A673 (cell line): ENCODE data around the gene NXPH3. TPM values are rescaled to one million over a fixed set of nuclear protein-coding genes. Genes with fewer than 3 reads are reported as not detected.

Experiments
- BruUV-seq: library from RNA; stranded (reverse); fragments of 400-500 nt; replicated peaks from 2 replicates; lab custom pipeline; 2021; lab: Mats Ljungman, UMichigan
- CTCF ChIA-PET: fragments of 300-600 bp; sonication (Branson Sonifier 250); formaldehyde crosslinking; loops from one replicate; lab custom pipeline; 2022; ENCODE audit warnings: antibody characterized with exemption; lab: Charles Lee
- POLR2A ChIA-PET: fragments of 300-600 bp; sonication (Branson Sonifier 250); formaldehyde crosslinking; loops from one replicate; lab custom pipeline; 2022; ENCODE audit warnings: antibody characterized with exemption; ENCODE audit not compliant: low non-redundant PET; lab: Charles Lee
- DNase-seq: peaks from one replicate; pipeline ENCODE4 v3.0.0-alpha.2; 2015; ENCODE audit warnings: low spot score
- H3K27ac ChIP-seq: fragments of 200-600 bp; sonication (generic); 2 replicates; pipeline ENCODE4 v1.5.1; 2016; ENCODE audit warnings: mixed run types, low read depth, mild to moderate bottlenecking, mixed read lengths, antibody characterized with exemption, low read length; ENCODE audit not compliant: poor library complexity, severe bottlenecking
- H3K27me3 ChIP-seq: fragments of 200-600 bp; sonication (generic); replicated peaks from 2 replicates; pipeline ENCODE4 v1.6.1; 2017; ENCODE audit warnings: mixed run types, low read depth, mild to moderate bottlenecking, mixed read lengths, antibody characterized with exemption, low read length; ENCODE audit not compliant: insufficient read depth, poor library complexity
- H3K36me3 ChIP-seq: fragments of 200-600 bp; sonication (generic); 2 replicates; pipeline ENCODE4 v1.6.1; 2016; ENCODE audit warnings: mixed run types, mild to moderate bottlenecking, mixed read lengths, antibody characterized with exemption, low read length; ENCODE audit not compliant: insufficient read depth, poor library complexity, severe bottlenecking
- H3K4me1 ChIP-seq: fragments of 200-600 bp; sonication (generic); 2 replicates; pipeline ENCODE4 v1.6.1; 2017; ENCODE audit warnings: mixed run types, mild to moderate bottlenecking, mixed read lengths, antibody characterized with exemption, low read length; ENCODE audit not compliant: insufficient read depth, poor library complexity, severe bottlenecking
- H3K4me3 ChIP-seq: fragments of 200-600 bp; sonication (generic); 2 replicates; pipeline ENCODE4 v1.5.1; 2016; ENCODE audit warnings: low read depth, mixed run types, mild to moderate bottlenecking, mixed read lengths, low read length; ENCODE audit not compliant: poor library complexity, severe bottlenecking
- H3K9me3 ChIP-seq: fragments of 200-600 bp; sonication (generic); 2 replicates; pipeline ENCODE4 v1.6.1; 2016; ENCODE audit warnings: mixed run types, low read depth, mild to moderate bottlenecking, mixed read lengths, antibody characterized with exemption, low read length; ENCODE audit not compliant: poor library complexity, severe bottlenecking
- EZH2 ChIP-seq: fragments of 200-600 bp; sonication (generic); IDR thresholded peaks from 2 replicates; pipeline ENCODE4 v1.6.1; 2017; ENCODE audit warnings: borderline replicate concordance, low read depth, mild to moderate bottlenecking, mixed read lengths, antibody characterized with exemption, low read length; ENCODE audit not compliant: poor library complexity, severe bottlenecking
- intact Hi-C: fragments of 100-400 bp; cut with micrococcal nuclease; formaldehyde crosslinking; loops from one replicate; pipeline ENCODE4 v1.10.0; 2022; ENCODE audit not compliant: unreplicated experiment
- total RNA-seq: library from RNA; stranded (reverse); gene quantifications from 2 replicates; pipeline ENCODE4 v1.2.3, GENCODE V29; 2021
- TF ChIP-seq, protein P1 (sequence below): fragments of 300-800, 200-600 bp; sonication (generic); conservative IDR thresholded peaks from 2 replicates; pipeline ENCODE4 v1.5.1; 2017; ENCODE audit warnings: low read depth, mild to moderate bottlenecking, antibody characterized with exemption, low read length, moderate library complexity, mixed read lengths

The NXPH3 gene
- total RNA-seq, 1 experiment from 2014 or later = 0.21 TPM

DNA sequence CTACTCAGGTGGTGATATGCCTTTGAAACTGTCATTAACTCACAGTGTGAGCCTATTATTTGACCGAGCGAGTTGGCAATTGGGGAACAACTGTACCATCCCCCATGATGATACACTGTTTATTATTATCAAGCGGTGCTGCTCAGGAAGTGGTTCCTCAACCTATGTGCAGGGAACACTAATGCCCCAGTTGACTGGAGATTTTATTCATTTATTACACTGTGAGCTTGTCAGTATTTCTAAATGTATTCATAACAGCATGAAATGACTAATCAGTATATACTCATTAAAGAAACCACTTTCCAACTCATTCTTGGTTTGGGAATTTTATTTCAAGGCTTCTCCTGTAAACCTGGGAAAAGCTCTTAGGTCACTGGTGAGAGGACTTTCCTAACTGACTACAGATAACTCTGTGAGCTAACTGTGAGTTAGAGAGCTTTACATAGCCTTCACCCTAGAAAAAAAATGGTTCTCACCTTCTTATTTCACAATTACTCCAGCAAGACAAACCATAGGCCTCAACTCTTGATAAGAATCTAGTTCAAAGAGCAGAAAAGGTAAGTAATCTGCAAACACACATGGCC is 42.4 kb downstream of the NXPH3 start:
- Histone ChIP-seq H3K27ac (no peak overlapping the region), H3K4me1 (peaks cover 11% of the 10 kb centered on the region), H3K4me3 (no peak overlapping the region), H3K9me3 (no peaks in the 10 kb centered on the region), H3K36me3 (peaks cover 22% of the 10 kb centered on the region), H3K27me3 (no peaks in the 10 kb centered on the region)
- no peak for DNase-seq
- TF ChIP-seq, protein P1, sequence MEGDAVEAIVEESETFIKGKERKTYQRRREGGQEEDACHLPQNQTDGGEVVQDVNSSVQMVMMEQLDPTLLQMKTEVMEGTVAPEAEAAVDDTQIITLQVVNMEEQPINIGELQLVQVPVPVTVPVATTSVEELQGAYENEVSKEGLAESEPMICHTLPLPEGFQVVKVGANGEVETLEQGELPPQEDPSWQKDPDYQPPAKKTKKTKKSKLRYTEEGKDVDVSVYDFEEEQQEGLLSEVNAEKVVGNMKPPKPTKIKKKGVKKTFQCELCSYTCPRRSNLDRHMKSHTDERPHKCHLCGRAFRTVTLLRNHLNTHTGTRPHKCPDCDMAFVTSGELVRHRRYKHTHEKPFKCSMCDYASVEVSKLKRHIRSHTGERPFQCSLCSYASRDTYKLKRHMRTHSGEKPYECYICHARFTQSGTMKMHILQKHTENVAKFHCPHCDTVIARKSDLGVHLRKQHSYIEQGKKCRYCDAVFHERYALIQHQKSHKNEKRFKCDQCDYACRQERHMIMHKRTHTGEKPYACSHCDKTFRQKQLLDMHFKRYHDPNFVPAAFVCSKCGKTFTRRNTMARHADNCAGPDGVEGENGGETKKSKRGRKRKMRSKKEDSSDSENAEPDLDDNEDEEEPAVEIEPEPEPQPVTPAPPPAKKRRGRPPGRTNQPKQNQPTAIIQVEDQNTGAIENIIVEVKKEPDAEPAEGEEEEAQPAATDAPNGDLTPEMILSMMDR = no peak
- no peak for TF ChIP-seq EZH2
- POLR2A ChIA-PET = no interaction called here
- intact Hi-C loops = no loop called here
- CTCF ChIA-PET = no interaction called here
- BruUV-seq = no TSS peak

DNA sequence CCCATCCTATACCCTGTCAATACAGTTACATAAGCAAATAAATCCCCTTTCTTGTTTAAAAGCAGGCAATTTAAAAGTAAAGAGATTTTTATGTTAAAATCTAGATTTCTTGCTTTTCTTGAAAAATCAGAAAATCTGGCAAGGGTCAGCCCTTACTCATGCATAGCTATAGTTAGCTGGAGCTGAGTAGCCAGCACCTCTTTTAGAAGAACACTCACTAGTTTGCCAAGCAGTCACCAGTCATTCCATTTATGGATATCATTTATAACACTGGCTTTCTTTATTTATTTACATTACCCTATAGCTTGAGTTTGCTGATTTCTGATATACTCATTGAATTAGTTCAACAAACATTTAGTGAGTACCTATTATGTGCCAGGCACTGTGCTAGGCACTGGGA is 45.7 kb downstream of the NXPH3 start:
- Histone ChIP-seq H3K4me1 (peaks cover 2% of the 10 kb centered on the region), H3K9me3 (no peaks in the 10 kb centered on the region), H3K27me3 (no peaks in the 10 kb centered on the region), H3K36me3 (peaks cover 22% of the 10 kb centered on the region), H3K27ac (no peak overlapping the region), H3K4me3 (no peak overlapping the region)
- ChIA-PET CTCF (no interaction called here), POLR2A (no interaction called here)
- TF ChIP-seq, protein P1 = no peak
- intact Hi-C loops = no loop called here
- DNase-seq = no peak
- no TSS peak for BruUV-seq

- ChIA-PET CTCF (interaction anchor here (0.6 kb wide), 1 partner anchor 174 kb away, joined by 3 read pairs; no protein-coding TSS in a partner anchor), POLR2A (no interaction called here)
- intact Hi-C loops = no loop called here
- no peak for DNase-seq
- H3K36me3 ChIP-seq = peaks cover 22% of the 10 kb centered on the region
- no TSS peak for BruUV-seq
- H3K27me3 ChIP-seq = no peaks in the 10 kb centered on the region
- TF ChIP-seq, protein P1 = no peak
- no peak for TF ChIP-seq EZH2
- H3K4me3 ChIP-seq = no peak overlapping the region
- no peak overlapping the region for H3K27ac ChIP-seq
- no peaks in the 10 kb centered on the region for H3K9me3 ChIP-seq
- peaks cover 2% of the 10 kb centered on the region for H3K4me1 ChIP-seq
Observed at GRCh38 chr17:49621946-49622529, 46.4 kb downstream of the NXPH3 start.
